Vein endothelial cell (primary cell): ENCODE measurements around the gene DDX47. TPM values are rescaled to one million over a fixed set of nuclear protein-coding genes. Genes with fewer than 3 reads are reported as not detected.

Experiments used
- small RNA-seq: library from RNA; depleted of rRNA; stranded (forward); fragments of <200 nt; gene quantifications from one replicate; pipeline ENCODE3, GENCODE V24; 2012
- total RNA-seq: library from RNA; depleted of rRNA; stranded (reverse); fragments of >200 nt; gene quantifications from 2 replicates; pipeline ENCODE4 v1.2.3, GENCODE V29; 2012

The DDX47 gene
- 66.0 and 83.0 TPM in 2 replicates for total RNA-seq

GRCh38 chr12:12813120-12814101 is at the start of gene DDX47:
DDX47 (plus strand) TSS chr12:12813346; CDS start chr12:12813368, 22 bp downstream.

GRCh38 chr12:12784911-12785814 is 28.0 kb upstream of the DDX47 start, which contains the start of gene APOLD1:
APOLD1 (plus strand) TSS chr12:12785659; CDS start chr12:12785692, 33 bp downstream.

Small RNA genes within 50 kb of the gene (small RNA-seq; reads per million reads assigned to genes)
- gene AC007215.1, result not detected
- not detected for gene MIR613

Other genes starting within 250 kb of the DDX47 start
- 26.1 and 26.3 TPM in 2 replicates for gene CREBL2, start 201.5 kb upstream of the DDX47 start, total RNA-seq
- gene GPR19, start 117.2 kb upstream of the DDX47 start, total RNA-seq, result 0.33 and 0.76 TPM in 2 replicates
- 32.9 and 52.9 TPM in 2 replicates for gene CDKN1B, start 96.0 kb upstream of the DDX47 start, total RNA-seq
- gene APOLD1, start 27.7 kb upstream of the DDX47 start, total RNA-seq, result 31.8 and 46.7 TPM in 2 replicates
- 5.0 and 11.1 TPM in 2 replicates for gene GPRC5A, start 78.2 kb downstream of the DDX47 start, total RNA-seq
- gene GPRC5D, start 138.8 kb downstream of the DDX47 start, total RNA-seq, result 0.38 TPM in 1 of 2 replicates, not detected in the other
- 14.0 and 14.7 TPM in 2 replicates for gene HEBP1, start 186.9 kb downstream of the DDX47 start, total RNA-seq
- 7.3 and 8.8 TPM in 2 replicates for gene FAM234B, start 231.0 kb downstream of the DDX47 start, total RNA-seq